Neural cell (in vitro differentiated cells): ENCODE data around the gene ASIC2. TPM values are rescaled to one million over a fixed set of nuclear protein-coding genes. Genes with fewer than 3 reads are reported as not detected.

Experiments
- H2AFZ ChIP-seq: fragments of 200-600, 300-800 bp; sonication (generic), shearing (Covaris generic); 2 replicates; pipeline ENCODE4 v1.6.0; 2014; ENCODE audit warnings: low read depth, mild to moderate bottlenecking, antibody characterized with exemption, low read length, moderate library complexity
- H3F3A ChIP-seq: fragments of 200-600 bp; shearing (Covaris generic); 2 replicates; pipeline ENCODE4 v1.6.1; 2016; ENCODE audit warnings: mild to moderate bottlenecking, moderate library complexity, mixed read lengths, antibody characterized with exemption, low read length; ENCODE audit not compliant: insufficient read depth, poor library complexity, severe bottlenecking
- H3K27ac ChIP-seq: fragments of 200-600, 300-800 bp; sonication (generic), shearing (Covaris generic); 2 replicates; pipeline ENCODE4 v1.5.1; 2014; ENCODE audit warnings: mild to moderate bottlenecking, low read length, moderate library complexity
- H3K27me3 ChIP-seq: fragments of 300-800, 200-600 bp; sonication (generic), shearing (Covaris generic); 2 replicates; pipeline ENCODE4 v1.6.0; 2014; ENCODE audit warnings: mild to moderate bottlenecking, low read depth, low read length, moderate library complexity; ENCODE audit not compliant: insufficient read depth
- H3K36me3 ChIP-seq: fragments of 300-800, 200-600 bp; sonication (generic), shearing (Covaris generic); 2 replicates; pipeline ENCODE4 v1.5.1; 2014; ENCODE audit warnings: mild to moderate bottlenecking, antibody characterized with exemption, low read length, moderate library complexity; ENCODE audit not compliant: insufficient read depth
- H3K4me2 ChIP-seq: fragments of 300-800, 200-600 bp; sonication (generic), shearing (Covaris generic); 2 replicates; pipeline ENCODE4 v1.6.0; 2014; ENCODE audit warnings: mild to moderate bottlenecking, low read length
- H3K4me3 ChIP-seq: fragments of 300-800, 200-600 bp; sonication (generic), shearing (Covaris generic); 2 replicates; pipeline ENCODE4 v1.5.1; 2014; ENCODE audit warnings: mild to moderate bottlenecking, low read length, moderate library complexity
- H3K79me2 ChIP-seq: fragments of 200-600 bp; shearing (Covaris generic); replicated peaks from 2 replicates; pipeline ENCODE4 v1.6.0; 2014; ENCODE audit warnings: mild to moderate bottlenecking, low read length, moderate library complexity; ENCODE audit not compliant: insufficient read depth
- H3K9ac ChIP-seq: fragments of 300-800, 200-600 bp; sonication (generic), shearing (Covaris generic); 2 replicates; pipeline ENCODE4 v1.6.1; 2016; ENCODE audit warnings: mild to moderate bottlenecking, low read length, mixed read lengths
- H3K9me2 ChIP-seq: fragments of 200-600 bp; shearing (Covaris generic); 2 replicates; pipeline ENCODE4 v1.6.1; 2016; ENCODE audit warnings: mild to moderate bottlenecking, low read length, mixed read lengths; ENCODE audit not compliant: insufficient read depth
- H3K9me3 ChIP-seq: fragments of 200-600, 300-800 bp; sonication (generic), shearing (Covaris generic); 2 replicates; pipeline ENCODE4 v1.6.1; 2016; ENCODE audit warnings: mild to moderate bottlenecking, mixed run types, low read length, moderate library complexity, mixed read lengths
- H4K20me1 ChIP-seq: fragments of 200-600 bp; shearing (Covaris generic); 2 replicates; pipeline ENCODE4 v1.6.1; 2016; ENCODE audit warnings: mild to moderate bottlenecking, mixed run types; ENCODE audit not compliant: insufficient read depth
- CTCF ChIP-seq: fragments of 450-650 bp; IDR thresholded peaks from 2 replicates; pipeline ENCODE4 v1.5.1; 2014; ENCODE audit warnings: antibody characterized with exemption, mild to moderate bottlenecking, moderate library complexity; ENCODE audit not compliant: poor library complexity, severe bottlenecking
- EP300 ChIP-seq: fragments of 450-650 bp; conservative IDR thresholded peaks from 2 replicates; pipeline ENCODE4 v1.6.1; 2014; ENCODE audit warnings: antibody characterized with exemption, mild to moderate bottlenecking, moderate library complexity; ENCODE audit not compliant: poor library complexity, severe bottlenecking
- EZH2 ChIP-seq: fragments of 200-600, 300-800 bp; shearing (Covaris generic), sonication (generic); IDR thresholded peaks from 2 replicates; pipeline ENCODE4 v1.6.1; 2014; ENCODE audit warnings: antibody characterized with exemption, low read length, borderline replicate concordance, mild to moderate bottlenecking; ENCODE audit not compliant: insufficient read depth, poor library complexity, severe bottlenecking
- MXI1 ChIP-seq: fragments of 450-650 bp; conservative IDR thresholded peaks from 2 replicates; pipeline ENCODE4 v1.6.1; 2014; ENCODE audit warnings: antibody characterized with exemption, mild to moderate bottlenecking; ENCODE audit not compliant: poor library complexity, severe bottlenecking
- POLR2AphosphoS5 ChIP-seq: IDR thresholded peaks from 2 replicates; pipeline ENCODE4 v1.6.1; 2012
- RAD21 ChIP-seq: fragments of 450-650 bp; conservative IDR thresholded peaks from 2 replicates; pipeline ENCODE4 v1.6.1; 2014; ENCODE audit warnings: antibody characterized with exemption, mild to moderate bottlenecking, moderate library complexity
- REST ChIP-seq: IDR thresholded peaks from 2 replicates; pipeline ENCODE4 v1.6.1; 2012; ENCODE audit warnings: borderline replicate concordance
- SMC3 ChIP-seq: fragments of 450-650 bp; conservative IDR thresholded peaks from 2 replicates; pipeline ENCODE4 v1.6.1; 2014; ENCODE audit warnings: antibody characterized with exemption, mild to moderate bottlenecking, moderate library complexity; ENCODE audit not compliant: poor library complexity
- TAF1 ChIP-seq: IDR thresholded peaks from 2 replicates; pipeline ENCODE4 v1.6.1; 2012; ENCODE audit warnings: low read depth
- polyA plus RNA-seq: library from polyadenylated mRNA; depleted of rRNA; stranded (reverse); fragments of >200 nt; gene quantifications from 2 replicates; pipeline ENCODE4 v1.2.3, GENCODE V29; 2014

Gene ASIC2
- polyA plus RNA-seq, 1 donor from 2014 or later = 2.4 TPM

- no peak overlapping the region for H2AFZ ChIP-seq
These were observed 290.8 kb downstream of the ASIC2 start for GRCh38 chr17:33002246-33002645.

GRCh38 chr17:32998887-32999228 is 294.2 kb downstream of the ASIC2 start:
- no peak for TF ChIP-seq RAD21
- no peak for TF ChIP-seq TAF1
- no peak for TF ChIP-seq POLR2AphosphoS5
- TF ChIP-seq SMC3 = no peak
- TF ChIP-seq EZH2 = no peak
- Histone ChIP-seq H2AFZ (no peak overlapping the region), H3K4me3 (no peak overlapping the region), H4K20me1 (no peaks in the 10 kb centered on the region), H3K9ac (no peak overlapping the region), H3K9me3 (no peaks in the 10 kb centered on the region), H3K79me2 (no peaks in the 10 kb centered on the region), H3F3A (no peaks in the 10 kb centered on the region), H3K36me3 (no peaks in the 10 kb centered on the region), H3K27ac (no peak overlapping the region), H3K9me2 (no peaks in the 10 kb centered on the region), H3K27me3 (no peaks in the 10 kb centered on the region), H3K4me2 (no peak overlapping the region)

More at GRCh38 chr17:33002246-33002645, 290.8 kb downstream of the ASIC2 start:
- Histone ChIP-seq H3K79me2 (no peaks in the 10 kb centered on the region), H3K27ac (no peak overlapping the region), H3K27me3 (no peaks in the 10 kb centered on the region), H4K20me1 (no peaks in the 10 kb centered on the region), H3K4me3 (no peak overlapping the region), H3K9ac (no peak overlapping the region), H3K9me2 (no peaks in the 10 kb centered on the region), H3F3A (no peaks in the 10 kb centered on the region), H3K4me2 (no peak overlapping the region), H3K9me3 (no peaks in the 10 kb centered on the region), H3K36me3 (no peaks in the 10 kb centered on the region)
- TF ChIP-seq MXI1 = no peak
- no peak for TF ChIP-seq TAF1

- Histone ChIP-seq H3K27ac (no peak overlapping the region), H3K27me3 (no peaks in the 10 kb centered on the region), H3K9me2 (no peaks in the 10 kb centered on the region), H3K79me2 (no peaks in the 10 kb centered on the region), H2AFZ (no peak overlapping the region), H3F3A (no peaks in the 10 kb centered on the region), H3K36me3 (no peaks in the 10 kb centered on the region), H3K4me3 (no peak overlapping the region), H4K20me1 (no peaks in the 10 kb centered on the region), H3K9me3 (no peaks in the 10 kb centered on the region), H3K9ac (no peak overlapping the region), H3K4me2 (no peak overlapping the region)
- TF ChIP-seq REST = no peak
- TF ChIP-seq EP300 = no peak
- peak; percentile 81 for TF ChIP-seq SMC3
- no peak for TF ChIP-seq EZH2
- no peak for TF ChIP-seq TAF1
- peak; percentile 80 for TF ChIP-seq CTCF
- peak; percentile 70 for TF ChIP-seq RAD21
- no peak for TF ChIP-seq POLR2AphosphoS5
- TF ChIP-seq MXI1 = no peak
These were observed 294.8 kb downstream of the ASIC2 start for GRCh38 chr17:32998111-32998886.
